GM18517 (cell line): ENCODE data around the gene PLPP3.

Source experiments
- ATAC-seq: cut with Tn5 transposase; IDR thresholded peaks from one replicate; pipeline ENCODE4 v1.9.1; 2021; ENCODE audit warnings: mild to moderate bottlenecking, moderate library complexity; ENCODE audit not compliant: unreplicated experiment

PLPP3 gene

GRCh38 chr1:56466538-56466937 lies 112.8 kb downstream of the PLPP3 start:
- no peak for ATAC-seq

- no peak for ATAC-seq
Observed at GRCh38 chr1:56464294-56464693, 115.1 kb downstream of the PLPP3 start.

- no peak for ATAC-seq
Observed at GRCh38 chr1:56463376-56463775, 116.0 kb downstream of the PLPP3 start.

- ATAC-seq, result no peak
Observed at GRCh38 chr1:56462209-56462608, 117.2 kb downstream of the PLPP3 start.

GRCh38 chr1:56461158-56462127 lies 117.9 kb downstream of the PLPP3 start:
- no peak for ATAC-seq

- no peak for ATAC-seq
Observed at GRCh38 chr1:56459260-56459659, 120.1 kb downstream of the PLPP3 start.

GRCh38 chr1:56457756-56458375 lies 121.5 kb downstream of the PLPP3 start:
- ATAC-seq, result no peak

GRCh38 chr1:56456435-56457101 lies 122.8 kb downstream of the PLPP3 start:
- no peak for ATAC-seq

- ATAC-seq, result no peak
Observed at GRCh38 chr1:56453417-56454078, 125.8 kb downstream of the PLPP3 start.

- no peak for ATAC-seq
Observed at GRCh38 chr1:56453016-56453415, 126.3 kb downstream of the PLPP3 start.

- ATAC-seq, result no peak
Observed at GRCh38 chr1:56452027-56453011, 127.0 kb downstream of the PLPP3 start.

GRCh38 chr1:56451491-56451890 lies 127.9 kb downstream of the PLPP3 start:
- ATAC-seq, result no peak

- ATAC-seq, result no peak
Observed at GRCh38 chr1:56450004-56450666, 129.2 kb downstream of the PLPP3 start.

- no peak for ATAC-seq
Observed at GRCh38 chr1:56448529-56449300, 130.6 kb downstream of the PLPP3 start.

- no peak for ATAC-seq
Observed at GRCh38 chr1:56447823-56448222, 131.5 kb downstream of the PLPP3 start.

GRCh38 chr1:56446531-56447098 lies 132.7 kb downstream of the PLPP3 start:
- ATAC-seq, result no peak

GRCh38 chr1:56444960-56445646 lies 134.3 kb downstream of the PLPP3 start:
- ATAC-seq, result no peak
